GM12878 (cell line): Measurements from ENCODE around the gene SORCS2.

Source experiments
- EZH2 ChIP-seq: IDR thresholded peaks from 2 replicates; pipeline ENCODE4 v1.6.1; 2012; ENCODE audit warnings: low read depth, mild to moderate bottlenecking, control low read depth, inconsistent platforms, low read length, borderline replicate concordance; ENCODE audit not compliant: control insufficient read depth
- JUND ChIP-seq: IDR thresholded peaks from 2 replicates; pipeline ENCODE4 v1.6.1; 2012; ENCODE audit warnings: low read depth, mild to moderate bottlenecking, low read length, improper control_type of control experiment, moderate library complexity
- NFXL1 ChIP-seq: fragments of 450-650 bp; IDR thresholded peaks from 2 replicates; pipeline ENCODE4 v1.6.1; 2017; ENCODE audit warnings: antibody characterized with exemption, mild to moderate bottlenecking, borderline replicate concordance
- POLR2A ChIP-seq: IDR thresholded peaks from 2 replicates; pipeline ENCODE4 v1.6.1; 2011; ENCODE audit warnings: low read depth, mild to moderate bottlenecking, low read length
- RFX5 ChIP-seq: IDR thresholded peaks from 2 replicates; pipeline ENCODE4 v1.6.1; 2011; ENCODE audit warnings: low read depth, low read length, improper control_type of control experiment
- SIN3A ChIP-seq: IDR thresholded peaks from 2 replicates; pipeline ENCODE4 v1.6.1; 2012; ENCODE audit warnings: low read depth, low read length, improper control_type of control experiment
- SUZ12 ChIP-seq: fragments of 200-600 bp; sonication (generic); IDR thresholded peaks from one replicate; pipeline ENCODE4 v1.6.1; 2018; ENCODE audit warnings: antibody characterized with exemption, mild to moderate bottlenecking; ENCODE audit not compliant: unreplicated experiment
- TF ChIP-seq, protein P1 (sequence below), 3 experiments: IDR thresholded peaks in 2 of 3; conservative IDR thresholded peaks in 1 of 3; 2 replicates each; pipeline ENCODE4 v1.5.1; 2011; ENCODE audit warnings: low read depth in 3 of 3, low read length in 3 of 3, mild to moderate bottlenecking in 3 of 3, control low read depth in 2 of 3, moderate library complexity in 2 of 3, inconsistent platforms in 1 of 3, mixed read lengths in 1 of 3; ENCODE audit not compliant: control insufficient read depth in 2 of 3, insufficient read depth in 1 of 3; ENCODE audit errors: extremely low read depth in 1 of 3
- TF ChIP-seq, protein P2 (sequence below): IDR thresholded peaks from 2 replicates; pipeline ENCODE4 v1.6.1; 2011; ENCODE audit warnings: low read depth, mild to moderate bottlenecking, low read length, moderate library complexity, borderline replicate concordance; ENCODE audit errors: extremely low read depth
- TF ChIP-seq, protein P3 (sequence below): IDR thresholded peaks from 2 replicates; pipeline ENCODE4 v1.6.1; 2012; ENCODE audit warnings: mild to moderate bottlenecking, low read depth, low read length

DNA sequence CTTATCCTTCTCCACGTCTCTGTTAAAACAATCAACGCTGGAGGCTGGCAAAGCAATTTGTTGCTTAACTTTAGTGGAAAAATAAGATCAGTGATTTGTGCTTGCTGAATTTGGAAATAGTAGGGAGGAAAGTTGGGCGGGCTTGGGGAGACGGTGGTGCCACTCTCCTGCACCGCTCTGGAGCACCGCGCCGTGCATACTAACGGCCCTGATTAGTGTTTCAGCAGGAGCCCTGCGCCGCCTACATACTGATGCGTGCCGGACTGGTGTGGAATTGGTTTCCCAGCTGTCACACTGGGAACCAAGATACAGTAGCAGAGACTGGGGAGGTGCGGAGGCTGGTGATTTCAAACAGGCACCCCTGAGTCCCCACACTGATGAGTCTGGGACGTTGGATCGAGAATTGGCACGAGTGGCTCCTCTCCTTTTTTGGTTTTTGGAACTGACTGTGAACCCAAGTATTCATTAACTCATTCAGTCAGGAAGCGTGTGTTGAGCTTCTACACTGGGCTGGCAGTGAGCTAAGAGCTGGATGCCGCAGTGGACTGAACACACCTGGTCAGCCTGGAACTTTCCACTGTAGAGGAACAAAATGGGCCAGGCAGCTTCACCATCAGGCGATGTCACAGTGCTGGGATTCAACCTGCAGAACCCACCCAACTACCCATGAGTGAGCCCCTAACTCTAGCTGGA is 271.4 kb downstream of the SORCS2 start:
- TF ChIP-seq, protein P1, sequence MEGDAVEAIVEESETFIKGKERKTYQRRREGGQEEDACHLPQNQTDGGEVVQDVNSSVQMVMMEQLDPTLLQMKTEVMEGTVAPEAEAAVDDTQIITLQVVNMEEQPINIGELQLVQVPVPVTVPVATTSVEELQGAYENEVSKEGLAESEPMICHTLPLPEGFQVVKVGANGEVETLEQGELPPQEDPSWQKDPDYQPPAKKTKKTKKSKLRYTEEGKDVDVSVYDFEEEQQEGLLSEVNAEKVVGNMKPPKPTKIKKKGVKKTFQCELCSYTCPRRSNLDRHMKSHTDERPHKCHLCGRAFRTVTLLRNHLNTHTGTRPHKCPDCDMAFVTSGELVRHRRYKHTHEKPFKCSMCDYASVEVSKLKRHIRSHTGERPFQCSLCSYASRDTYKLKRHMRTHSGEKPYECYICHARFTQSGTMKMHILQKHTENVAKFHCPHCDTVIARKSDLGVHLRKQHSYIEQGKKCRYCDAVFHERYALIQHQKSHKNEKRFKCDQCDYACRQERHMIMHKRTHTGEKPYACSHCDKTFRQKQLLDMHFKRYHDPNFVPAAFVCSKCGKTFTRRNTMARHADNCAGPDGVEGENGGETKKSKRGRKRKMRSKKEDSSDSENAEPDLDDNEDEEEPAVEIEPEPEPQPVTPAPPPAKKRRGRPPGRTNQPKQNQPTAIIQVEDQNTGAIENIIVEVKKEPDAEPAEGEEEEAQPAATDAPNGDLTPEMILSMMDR (IDR thresholded peaks at IDR 0.05 in 2 of 3, conservative IDR thresholded peaks at IDR 0.05 in 1 of 3; ENCODE audit: control insufficient read depth in 2 of 3, extremely low read depth in 1 of 3, insufficient read depth in 1 of 3, low read depth in 3 of 3, low read length in 3 of 3) = no peak
- TF ChIP-seq, protein P2, sequence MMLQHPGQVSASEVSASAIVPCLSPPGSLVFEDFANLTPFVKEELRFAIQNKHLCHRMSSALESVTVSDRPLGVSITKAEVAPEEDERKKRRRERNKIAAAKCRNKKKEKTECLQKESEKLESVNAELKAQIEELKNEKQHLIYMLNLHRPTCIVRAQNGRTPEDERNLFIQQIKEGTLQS = no peak
- TF ChIP-seq, protein P3, sequence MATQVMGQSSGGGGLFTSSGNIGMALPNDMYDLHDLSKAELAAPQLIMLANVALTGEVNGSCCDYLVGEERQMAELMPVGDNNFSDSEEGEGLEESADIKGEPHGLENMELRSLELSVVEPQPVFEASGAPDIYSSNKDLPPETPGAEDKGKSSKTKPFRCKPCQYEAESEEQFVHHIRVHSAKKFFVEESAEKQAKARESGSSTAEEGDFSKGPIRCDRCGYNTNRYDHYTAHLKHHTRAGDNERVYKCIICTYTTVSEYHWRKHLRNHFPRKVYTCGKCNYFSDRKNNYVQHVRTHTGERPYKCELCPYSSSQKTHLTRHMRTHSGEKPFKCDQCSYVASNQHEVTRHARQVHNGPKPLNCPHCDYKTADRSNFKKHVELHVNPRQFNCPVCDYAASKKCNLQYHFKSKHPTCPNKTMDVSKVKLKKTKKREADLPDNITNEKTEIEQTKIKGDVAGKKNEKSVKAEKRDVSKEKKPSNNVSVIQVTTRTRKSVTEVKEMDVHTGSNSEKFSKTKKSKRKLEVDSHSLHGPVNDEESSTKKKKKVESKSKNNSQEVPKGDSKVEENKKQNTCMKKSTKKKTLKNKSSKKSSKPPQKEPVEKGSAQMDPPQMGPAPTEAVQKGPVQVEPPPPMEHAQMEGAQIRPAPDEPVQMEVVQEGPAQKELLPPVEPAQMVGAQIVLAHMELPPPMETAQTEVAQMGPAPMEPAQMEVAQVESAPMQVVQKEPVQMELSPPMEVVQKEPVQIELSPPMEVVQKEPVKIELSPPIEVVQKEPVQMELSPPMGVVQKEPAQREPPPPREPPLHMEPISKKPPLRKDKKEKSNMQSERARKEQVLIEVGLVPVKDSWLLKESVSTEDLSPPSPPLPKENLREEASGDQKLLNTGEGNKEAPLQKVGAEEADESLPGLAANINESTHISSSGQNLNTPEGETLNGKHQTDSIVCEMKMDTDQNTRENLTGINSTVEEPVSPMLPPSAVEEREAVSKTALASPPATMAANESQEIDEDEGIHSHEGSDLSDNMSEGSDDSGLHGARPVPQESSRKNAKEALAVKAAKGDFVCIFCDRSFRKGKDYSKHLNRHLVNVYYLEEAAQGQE = no peak
- TF ChIP-seq NFXL1 = no peak
- TF ChIP-seq SIN3A = no peak
- no peak for TF ChIP-seq POLR2A
- TF ChIP-seq SUZ12 = no peak
- TF ChIP-seq RFX5 = no peak
- no peak for TF ChIP-seq JUND
- no peak for TF ChIP-seq EZH2
